ENCODE data around the gene ELMO1. TPM values are rescaled to one million over a fixed set of nuclear protein-coding genes. Genes with fewer than 3 reads are reported as not detected.

The ELMO1 gene
- total RNA-seq, 1 donor from 2014 or later: 53.8 TPM

- Histone ChIP-seq H3K27me3 (no peaks in the 10 kb centered on the region), H3K4me1 (peaks cover 18% of the 10 kb centered on the region), H3K9me3 (no peaks in the 10 kb centered on the region), H3K4me3 (no peak overlapping the region), H3K27ac (peak overlapping the region; percentile 55), H3K36me3 (no peaks in the 10 kb centered on the region)
- ATAC-seq (peak; percentile 98), DNase-seq (peak; percentile 64)
- TF ChIP-seq CTCF (IDR thresholded peaks at IDR 0.05): no peak
- intact Hi-C loops (cut with DNase I): no loop called here
Observed at GRCh38 chr7:37031571-37032257, 416.9 kb downstream of the ELMO1 start.

DNA sequence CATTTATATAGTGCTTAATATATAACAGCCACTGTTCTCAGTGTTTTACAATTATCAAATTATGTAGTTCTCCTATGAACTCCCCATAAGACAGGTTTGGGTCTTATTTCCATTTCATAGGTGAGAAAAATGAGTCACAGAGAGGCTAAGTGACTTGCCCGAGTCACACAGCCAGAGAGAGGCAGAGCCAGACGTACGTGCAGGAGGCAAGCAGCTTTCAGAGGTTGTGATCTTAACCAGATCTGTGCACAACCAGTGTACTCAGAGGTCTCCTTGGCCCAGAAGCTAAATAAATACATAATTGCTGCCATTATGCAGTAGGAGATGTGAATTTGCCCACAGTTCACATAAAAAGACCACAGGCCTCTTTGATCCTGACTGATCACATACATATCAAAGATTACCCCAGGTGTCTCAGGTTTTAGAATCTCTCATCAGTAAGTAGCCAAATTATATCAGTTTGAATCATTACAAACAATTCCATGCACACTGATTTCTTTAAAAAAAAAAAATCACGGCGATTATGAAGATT lies 419.7 kb downstream of the ELMO1 start:
- Histone ChIP-seq H3K4me3 (no peak overlapping the region), H3K27me3 (no peaks in the 10 kb centered on the region), H3K4me1 (peaks cover 18% of the 10 kb centered on the region), H3K9me3 (no peaks in the 10 kb centered on the region), H3K27ac (no peak overlapping the region), H3K36me3 (no peaks in the 10 kb centered on the region)
- intact Hi-C loops (cut with DNase I): no loop called here
- DNase-seq: no peak
- no peak for ATAC-seq
- TF ChIP-seq CTCF (IDR thresholded peaks at IDR 0.05): no peak

GRCh38 chr7:37027557-37028341 lies 420.9 kb downstream of the ELMO1 start:
- no peak for ATAC-seq
- TF ChIP-seq CTCF (IDR thresholded peaks at IDR 0.05): no peak
- DNase-seq: no peak
- Histone ChIP-seq H3K27me3 (no peaks in the 10 kb centered on the region), H3K27ac (no peak overlapping the region), H3K4me1 (peaks cover 18% of the 10 kb centered on the region), H3K4me3 (no peak overlapping the region), H3K9me3 (no peaks in the 10 kb centered on the region), H3K36me3 (no peaks in the 10 kb centered on the region)
- intact Hi-C loops (cut with DNase I): no loop called here

DNA sequence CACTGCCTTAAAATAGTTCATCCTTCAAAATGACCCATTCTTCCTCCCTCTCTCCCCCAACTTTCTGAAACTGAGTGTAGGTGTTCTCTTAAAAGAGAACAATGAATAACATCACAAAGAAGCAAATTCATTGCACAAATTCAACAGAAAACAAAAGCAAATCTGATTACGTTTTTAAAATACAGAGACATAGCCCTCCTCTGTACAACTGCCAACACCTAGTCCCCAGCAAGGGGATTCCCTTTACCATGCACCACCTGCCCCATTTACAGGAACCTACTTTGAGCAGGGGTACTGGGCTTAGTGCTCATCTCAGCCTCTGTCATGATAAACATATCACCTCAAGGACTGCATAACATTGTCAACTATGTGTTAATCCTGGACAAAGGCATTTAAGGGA lies 421.6 kb downstream of the ELMO1 start:
- Histone ChIP-seq H3K27ac (no peak overlapping the region), H3K4me3 (no peak overlapping the region), H3K4me1 (peaks cover 11% of the 10 kb centered on the region), H3K36me3 (no peaks in the 10 kb centered on the region), H3K9me3 (no peaks in the 10 kb centered on the region), H3K27me3 (no peaks in the 10 kb centered on the region)
- ATAC-seq (no peak), DNase-seq (no peak)
- TF ChIP-seq CTCF (IDR thresholded peaks at IDR 0.05): no peak
- intact Hi-C loops (cut with DNase I): no loop called here

- ATAC-seq: no peak
- Histone ChIP-seq H3K27ac (no peak overlapping the region), H3K27me3 (no peaks in the 10 kb centered on the region), H3K4me1 (peaks cover 8% of the 10 kb centered on the region), H3K9me3 (no peaks in the 10 kb centered on the region), H3K4me3 (no peak overlapping the region), H3K36me3 (no peaks in the 10 kb centered on the region)
- intact Hi-C loops (cut with DNase I): no loop called here
- DNase-seq: no peak
- no peak for TF ChIP-seq CTCF (IDR thresholded peaks at IDR 0.05)
Observed at GRCh38 chr7:37018954-37019353, 429.7 kb downstream of the ELMO1 start.
